Measurements from ENCODE around the gene DAO.

The DAO gene

GRCh38 chr12:108835860-108836634 is 43.8 kb upstream of the DAO start:
- no peak overlapping the region for H3K27ac ChIP-seq
- no peak for TF ChIP-seq CTCF (conservative IDR thresholded peaks at IDR 0.05)

- TF ChIP-seq CTCF (conservative IDR thresholded peaks at IDR 0.05) = no peak
- H3K27ac ChIP-seq = no peak overlapping the region
These were observed 42.7 kb upstream of the DAO start for GRCh38 chr12:108837239-108837638.

GRCh38 chr12:108837680-108838079 is 42.2 kb upstream of the DAO start:
- no peak for TF ChIP-seq CTCF (conservative IDR thresholded peaks at IDR 0.05)
- no peak overlapping the region for H3K27ac ChIP-seq

- H3K27ac ChIP-seq = no peak overlapping the region
- TF ChIP-seq CTCF (conservative IDR thresholded peaks at IDR 0.05) = no peak
These were observed 41.5 kb upstream of the DAO start for GRCh38 chr12:108838194-108839017.

- no peak for TF ChIP-seq CTCF (conservative IDR thresholded peaks at IDR 0.05)
- no peak overlapping the region for H3K27ac ChIP-seq
These were observed 40.6 kb upstream of the DAO start for GRCh38 chr12:108839018-108839889.

GRCh38 chr12:108839890-108840230 is 40.0 kb upstream of the DAO start:
- no peak for TF ChIP-seq CTCF (conservative IDR thresholded peaks at IDR 0.05)
- no peak overlapping the region for H3K27ac ChIP-seq

Measured in VCaP (cell line).